DMS 273 treated with DMSO at 0.1 percent for 48 hours (cell line): ENCODE results near the gene RPL19.

Experiments used
- DNase-seq: peaks from one replicate; lab custom pipeline; 2025; lab: John Stamatoyannopoulos, UW

RPL19 gene

GRCh38 chr17:39197380-39198185 lies 2.5 kb upstream of the RPL19 start, which contains the start of gene CACNB1:
Gene CACNB1 (minus strand): TSS chr17:39197669. CDS start chr17:39197495, 174 bp downstream.
- DNase-seq = peak; percentile 40

GRCh38 chr17:39198186-39198566 lies 1.9 kb upstream of the RPL19 start:
- no peak for DNase-seq

- DNase-seq = peak; percentile 87
These were observed 338 bp upstream of the RPL19 start for GRCh38 chr17:39199820-39200069.

GRCh38 chr17:39200957-39201510 lies 951 bp downstream of the RPL19 start:
- no peak for DNase-seq

GRCh38 chr17:39204245-39204644 lies 4.2 kb downstream of the RPL19 start:
- DNase-seq = no peak

- no peak for DNase-seq
These were observed 5.0 kb downstream of the RPL19 start for GRCh38 chr17:39205112-39205526.

- DNase-seq = no peak
These were observed 8.1 kb downstream of the RPL19 start for GRCh38 chr17:39208136-39208535.

GRCh38 chr17:39208893-39209292 lies 8.8 kb downstream of the RPL19 start:
- peak; percentile 52 for DNase-seq

- no peak for DNase-seq
These were observed 9.4 kb downstream of the RPL19 start for GRCh38 chr17:39209317-39210092.

GRCh38 chr17:39210093-39210434 lies 10.0 kb downstream of the RPL19 start:
- DNase-seq = no peak

GRCh38 chr17:39212195-39212810 lies 12.2 kb downstream of the RPL19 start:
- DNase-seq = no peak

GRCh38 chr17:39212841-39213480 lies 12.9 kb downstream of the RPL19 start:
- no peak for DNase-seq

GRCh38 chr17:39213852-39214251 lies 13.8 kb downstream of the RPL19 start:
- DNase-seq = no peak

- no peak for DNase-seq
These were observed 17.8 kb downstream of the RPL19 start for GRCh38 chr17:39217734-39218369.

- DNase-seq = no peak
These were observed 18.8 kb downstream of the RPL19 start for GRCh38 chr17:39218906-39219305.

GRCh38 chr17:39219647-39220154 lies 19.6 kb downstream of the RPL19 start:
- DNase-seq = no peak

- no peak for DNase-seq
These were observed 21.5 kb downstream of the RPL19 start for GRCh38 chr17:39221572-39221971.

GRCh38 chr17:39222151-39222550 lies 22.1 kb downstream of the RPL19 start:
- DNase-seq = no peak

GRCh38 chr17:39222866-39223834 lies 23.1 kb downstream of the RPL19 start:
- no peak for DNase-seq
